Osteoblast (primary cell): Measurements from ENCODE around the gene ZSCAN5C. TPM values are rescaled to one million over a fixed set of nuclear protein-coding genes. Genes with fewer than 3 reads are reported as not detected.

ENCODE experiments used
- DNase-seq: peaks from one replicate; pipeline ENCODE4 v3.0.0; 2011; ENCODE audit warnings: low spot score, mixed read lengths; ENCODE audit not compliant: insufficient read length; ENCODE audit errors: missing footprints
- H2AFZ ChIP-seq: 2 replicates; pipeline ENCODE4 v1.6.0; 2011; ENCODE audit warnings: mild to moderate bottlenecking, low read length
- H3K27ac ChIP-seq: 2 replicates; pipeline ENCODE4 v1.5.1; 2011; ENCODE audit warnings: mild to moderate bottlenecking, low read depth, low read length, moderate library complexity
- H3K27me3 ChIP-seq: 2 replicates; pipeline ENCODE4 v1.6.0; 2012; ENCODE audit warnings: mild to moderate bottlenecking, control low read depth, inconsistent platforms, low read length, moderate library complexity; ENCODE audit not compliant: insufficient read depth
- H3K36me3 ChIP-seq: 2 replicates; pipeline ENCODE4 v1.5.1; 2011; ENCODE audit warnings: mild to moderate bottlenecking, low read length, control low read depth, moderate library complexity; ENCODE audit not compliant: insufficient read depth
- H3K4me1 ChIP-seq: 2 replicates; pipeline ENCODE4 v1.5.1; 2011; ENCODE audit warnings: mild to moderate bottlenecking, low read length, control low read depth, moderate library complexity; ENCODE audit not compliant: insufficient read depth
- H3K4me2 ChIP-seq: 2 replicates; pipeline ENCODE4 v1.6.0; 2011; ENCODE audit warnings: mild to moderate bottlenecking, low read length; ENCODE audit not compliant: insufficient read depth
- H3K4me3 ChIP-seq: fragments of 200-600 bp; sonication (generic); 3 replicates; pipeline ENCODE4 v1.5.1; 2012; ENCODE audit warnings: mild to moderate bottlenecking, low read length, inconsistent platforms; ENCODE audit not compliant: insufficient read depth
- H3K79me2 ChIP-seq: 2 replicates; pipeline ENCODE4 v1.6.0; 2012; ENCODE audit warnings: mild to moderate bottlenecking, low read length, control low read depth, inconsistent platforms; ENCODE audit not compliant: insufficient read depth
- H3K9me3 ChIP-seq: 2 replicates; pipeline ENCODE4 v1.5.1; 2011; ENCODE audit warnings: low read depth, low read length, control low read depth
- H4K20me1 ChIP-seq: 2 replicates; pipeline ENCODE4 v1.6.0; 2012; ENCODE audit warnings: mild to moderate bottlenecking, low read length, control low read depth; ENCODE audit not compliant: insufficient read depth
- CTCF ChIP-seq: IDR thresholded peaks from 2 replicates; pipeline ENCODE4 v1.5.1; 2011; ENCODE audit warnings: mild to moderate bottlenecking, low read depth, low read length, moderate library complexity; ENCODE audit errors: extremely low read depth
- total RNA-seq: library from RNA; depleted of rRNA; stranded (reverse); fragments of >200 nt; gene quantifications from 2 replicates; pipeline ENCODE4 v1.2.3, GENCODE V29; 2012

ZSCAN5C gene
- total RNA-seq, 1 donor: not detected

GRCh38 chr19:56176881-56177280, 25.2 kb upstream of the ZSCAN5C start:
- H4K20me1 ChIP-seq: no peaks in the 10 kb centered on the region
- H3K4me1 ChIP-seq: no peaks in the 10 kb centered on the region
- no peak overlapping the region for H3K4me2 ChIP-seq
- no peak overlapping the region for H3K27ac ChIP-seq
- no peaks in the 10 kb centered on the region for H3K36me3 ChIP-seq
- TF ChIP-seq CTCF: no peak
- no peak for DNase-seq
- H3K79me2 ChIP-seq: no peaks in the 10 kb centered on the region
- H3K27me3 ChIP-seq: no peaks in the 10 kb centered on the region
- no peak overlapping the region for H2AFZ ChIP-seq
- no peaks in the 10 kb centered on the region for H3K9me3 ChIP-seq
- no peak overlapping the region for H3K4me3 ChIP-seq

- H3K27me3 ChIP-seq: no peaks in the 10 kb centered on the region
Observed at GRCh38 chr19:56177564-56178243, 24.4 kb upstream of the ZSCAN5C start.

GRCh38 chr19:56189785-56190184, 12.3 kb upstream of the ZSCAN5C start:
- no peak overlapping the region for H3K4me2 ChIP-seq
- TF ChIP-seq CTCF: no peak
- no peak for DNase-seq

More at GRCh38 chr19:56177564-56178243, 24.4 kb upstream of the ZSCAN5C start:
- no peak overlapping the region for H2AFZ ChIP-seq
- no peaks in the 10 kb centered on the region for H3K36me3 ChIP-seq
- no peak for DNase-seq
- no peak overlapping the region for H3K27ac ChIP-seq
- H3K4me1 ChIP-seq: no peaks in the 10 kb centered on the region
- TF ChIP-seq CTCF: no peak
- no peak overlapping the region for H3K4me3 ChIP-seq
- no peaks in the 10 kb centered on the region for H3K79me2 ChIP-seq
- H3K9me3 ChIP-seq: no peaks in the 10 kb centered on the region
- H3K4me2 ChIP-seq: no peak overlapping the region
- H4K20me1 ChIP-seq: no peaks in the 10 kb centered on the region

GRCh38 chr19:56191115-56191514, 11.0 kb upstream of the ZSCAN5C start:
- no peak for DNase-seq
- H3K79me2 ChIP-seq: no peaks in the 10 kb centered on the region
- no peaks in the 10 kb centered on the region for H3K9me3 ChIP-seq
- no peaks in the 10 kb centered on the region for H3K27me3 ChIP-seq
- no peak overlapping the region for H2AFZ ChIP-seq
- H3K4me2 ChIP-seq: no peak overlapping the region
- no peaks in the 10 kb centered on the region for H3K36me3 ChIP-seq
- H4K20me1 ChIP-seq: no peaks in the 10 kb centered on the region
- no peak overlapping the region for H3K4me3 ChIP-seq
- no peak for TF ChIP-seq CTCF
- no peaks in the 10 kb centered on the region for H3K4me1 ChIP-seq
- no peak overlapping the region for H3K27ac ChIP-seq

More at GRCh38 chr19:56189785-56190184, 12.3 kb upstream of the ZSCAN5C start:
- H3K79me2 ChIP-seq: no peaks in the 10 kb centered on the region
- H3K4me3 ChIP-seq: no peak overlapping the region
- no peaks in the 10 kb centered on the region for H3K4me1 ChIP-seq
- no peak overlapping the region for H2AFZ ChIP-seq
- H4K20me1 ChIP-seq: no peaks in the 10 kb centered on the region
- H3K9me3 ChIP-seq: no peaks in the 10 kb centered on the region
- H3K27ac ChIP-seq: no peak overlapping the region
- no peaks in the 10 kb centered on the region for H3K27me3 ChIP-seq
- H3K36me3 ChIP-seq: no peaks in the 10 kb centered on the region
